OCI-LY7 (cell line): ENCODE data around the gene MBTD1. TPM values are rescaled to one million over a fixed set of nuclear protein-coding genes. Genes with fewer than 3 reads are reported as not detected.

ENCODE experiments used
- BruUV-seq: library from RNA; stranded (reverse); fragments of 400-500 nt; replicated peaks from 2 replicates; lab custom pipeline; 2021; lab: Mats Ljungman, UMichigan
- CTCF ChIA-PET: fragments of 300-600 bp; sonication (Branson Sonifier 250); formaldehyde crosslinking; loops from one replicate; lab custom pipeline; 2022; ENCODE audit warnings: antibody characterized with exemption; ENCODE audit not compliant: unreplicated experiment; lab: Charles Lee
- POLR2A ChIA-PET: fragments of 300-600 bp; sonication (Branson Sonifier 250); formaldehyde crosslinking; loops from one replicate; lab custom pipeline; 2022; ENCODE audit warnings: antibody characterized with exemption; lab: Charles Lee
- DNase-seq: peaks from one replicate; pipeline ENCODE4 v3.0.0-alpha.2; 2015; ENCODE audit warnings: low spot score
- H2AFZ ChIP-seq: fragments of 200-600 bp; sonication (generic), shearing (Covaris generic); 2 replicates; pipeline ENCODE4 v1.6.1; 2014; ENCODE audit warnings: mild to moderate bottlenecking, antibody characterized with exemption, low read length, moderate library complexity
- H3K27ac ChIP-seq: fragments of 200-600 bp; sonication (generic); 2 replicates; pipeline ENCODE4 v1.5.1; 2014; ENCODE audit warnings: mixed run types, low read depth, mild to moderate bottlenecking, moderate library complexity, low read length, inconsistent platforms; ENCODE audit not compliant: poor library complexity, severe bottlenecking
- H3K36me3 ChIP-seq: fragments of 200-600 bp; sonication (generic); 2 replicates; pipeline ENCODE4 v1.6.1; 2014; ENCODE audit warnings: mild to moderate bottlenecking, antibody characterized with exemption, low read length, moderate library complexity, mixed read lengths; ENCODE audit not compliant: insufficient read depth
- H3K4me1 ChIP-seq: fragments of 200-600 bp; sonication (generic); 2 replicates; pipeline ENCODE4 v1.5.1; 2014; ENCODE audit warnings: mild to moderate bottlenecking, low read length; ENCODE audit not compliant: insufficient read depth, poor library complexity, severe bottlenecking
- H3K4me2 ChIP-seq: fragments of 200-600 bp; sonication (generic); 2 replicates; pipeline ENCODE4 v1.6.1; 2014; ENCODE audit warnings: mild to moderate bottlenecking, low read length
- H3K4me3 ChIP-seq: fragments of 200-600 bp; sonication (generic); 2 replicates; pipeline ENCODE4 v1.5.1; 2014; ENCODE audit warnings: mild to moderate bottlenecking, low read depth, low read length; ENCODE audit not compliant: poor library complexity, severe bottlenecking
- H3K79me2 ChIP-seq: fragments of 200-600 bp; sonication (generic); 2 replicates; pipeline ENCODE4 v1.6.1; 2016; ENCODE audit warnings: low read depth, mild to moderate bottlenecking, low read length, moderate library complexity, mixed read lengths; ENCODE audit not compliant: insufficient read depth
- H3K9me2 ChIP-seq: fragments of 200-600 bp; sonication (generic); 2 replicates; pipeline ENCODE4 v1.6.1; 2016; ENCODE audit warnings: mild to moderate bottlenecking, low read length, mixed read lengths; ENCODE audit not compliant: insufficient read depth
- H3K9me3 ChIP-seq: fragments of 200-600 bp; sonication (generic); 2 replicates; pipeline ENCODE4 v1.6.1; 2014; ENCODE audit warnings: mild to moderate bottlenecking, mixed run types, low read length, mixed read lengths
- H4K20me1 ChIP-seq: fragments of 200-600 bp; sonication (generic); 2 replicates; pipeline ENCODE4 v1.6.1; 2014; ENCODE audit warnings: mild to moderate bottlenecking, antibody characterized with exemption, low read length, moderate library complexity, mixed read lengths; ENCODE audit not compliant: insufficient read depth
- CTCF ChIP-seq: fragments of 200-600 bp; sonication (generic); conservative IDR thresholded peaks from 2 replicates; pipeline ENCODE4 v1.5.1; 2014; ENCODE audit warnings: mild to moderate bottlenecking, antibody characterized with exemption, low read length, moderate library complexity, mixed read lengths
- EZH2phosphoT487 ChIP-seq: fragments of 200-600 bp; sonication (generic); IDR thresholded peaks from 2 replicates; pipeline ENCODE4 v1.6.1; 2018; ENCODE audit warnings: low read depth, borderline replicate concordance, mild to moderate bottlenecking, mixed run types, antibody characterized with exemption, low read length, moderate library complexity, mixed read lengths
- intact Hi-C: fragments of 100-400 bp; cut with micrococcal nuclease; formaldehyde crosslinking; loops from one replicate; pipeline ENCODE4 v1.10.0; 2022; ENCODE audit not compliant: unreplicated experiment
- total RNA-seq, 2 experiments: library from RNA; depleted of rRNA in 1 of 2; stranded (reverse); fragments of >200 nt in 1 of 2; shearing (Covaris generic) in 1 of 2; gene quantifications; 2 replicates each; pipeline ENCODE4 v1.2.3, GENCODE V29; 2014 to 2022

MBTD1 gene
- total RNA-seq, 2 experiments from 2014 or later = 17.3 to 39.1 TPM

- Histone ChIP-seq H3K4me2 (peak overlapping the region; percentile 71), H3K9me2 (no peaks in the 10 kb centered on the region), H3K36me3 (peaks cover 69% of the 10 kb centered on the region), H3K9me3 (no peaks in the 10 kb centered on the region), H4K20me1 (no peaks in the 10 kb centered on the region), H3K4me1 (peaks cover 22% of the 10 kb centered on the region), H3K79me2 (peaks cover 19% of the 10 kb centered on the region), H3K27ac (peak overlapping the region; percentile 71), H3K4me3 (peak overlapping the region; percentile 83), H2AFZ (peak overlapping the region; percentile 61; the same call in 1 of the 2 replicates)
- ChIA-PET POLR2A (interaction anchor here (0.5 to 0.6 kb wide), 2 partner anchors 28 to 103 kb away, joined by 3 to 4 read pairs; no protein-coding TSS in a partner anchor), CTCF (no interaction called here)
- BruUV-seq = no TSS peak
- intact Hi-C loops = loop anchor here (2.0 kb wide), 1 partner anchor 95 kb away; the partner anchor contains the start of genes MBTD1 and UTP18
- TF ChIP-seq CTCF = no peak
- no peak for TF ChIP-seq EZH2phosphoT487
- DNase-seq = no peak
These were observed 94.1 kb downstream of the MBTD1 start for GRCh38 chr17:51165680-51166197.

- H3K9me2 ChIP-seq = no peaks in the 10 kb centered on the region
- no peak for TF ChIP-seq EZH2phosphoT487
- TF ChIP-seq CTCF = no peak
- peak overlapping the region; percentile 71 for H3K27ac ChIP-seq
- BruUV-seq = no TSS peak
- peaks cover 22% of the 10 kb centered on the region for H3K4me1 ChIP-seq
- peaks cover under 1% of the 10 kb centered on the region; the same call in 1 of the 2 replicates for H4K20me1 ChIP-seq
- DNase-seq = no peak
- peak overlapping the region; percentile 61; the same call in 1 of the 2 replicates for H2AFZ ChIP-seq
- peaks cover 69% of the 10 kb centered on the region for H3K36me3 ChIP-seq
- POLR2A ChIA-PET = interaction anchor here (0.5 to 1.2 kb wide), 4 partner anchors 10 to 164 kb away, joined by 3 to 4 read pairs (median 4); no protein-coding TSS in a partner anchor
- CTCF ChIA-PET = no interaction called here
- intact Hi-C loops = no loop called here
- peak overlapping the region; percentile 83 for H3K4me3 ChIP-seq
- no peaks in the 10 kb centered on the region for H3K9me3 ChIP-seq
- peak overlapping the region; percentile 71 for H3K4me2 ChIP-seq
- peaks cover 19% of the 10 kb centered on the region for H3K79me2 ChIP-seq
These were observed 94.8 kb downstream of the MBTD1 start for GRCh38 chr17:51164911-51165679.
